OCI-LY7 (cell line): ENCODE measurements around the gene NCAPH2. TPM values are rescaled to one million over a fixed set of nuclear protein-coding genes. Genes with fewer than 3 reads are reported as not detected.

Experiments
- BruUV-seq: library from RNA; stranded (reverse); fragments of 400-500 nt; replicated peaks from 2 replicates; lab custom pipeline; 2021; lab: Mats Ljungman, UMichigan
- CTCF ChIA-PET: fragments of 300-600 bp; sonication (Branson Sonifier 250); formaldehyde crosslinking; loops from one replicate; lab custom pipeline; 2022; ENCODE audit warnings: antibody characterized with exemption; ENCODE audit not compliant: unreplicated experiment; lab: Charles Lee
- POLR2A ChIA-PET: fragments of 300-600 bp; sonication (Branson Sonifier 250); formaldehyde crosslinking; loops from one replicate; lab custom pipeline; 2022; ENCODE audit warnings: antibody characterized with exemption; lab: Charles Lee
- DNase-seq: peaks from one replicate; pipeline ENCODE4 v3.0.0-alpha.2; 2015; ENCODE audit warnings: low spot score
- H2AFZ ChIP-seq: fragments of 200-600 bp; sonication (generic), shearing (Covaris generic); 2 replicates; pipeline ENCODE4 v1.6.1; 2014; ENCODE audit warnings: mild to moderate bottlenecking, antibody characterized with exemption, low read length, moderate library complexity
- H3K27ac ChIP-seq: fragments of 200-600 bp; sonication (generic); 2 replicates; pipeline ENCODE4 v1.5.1; 2014; ENCODE audit warnings: mixed run types, low read depth, mild to moderate bottlenecking, moderate library complexity, low read length, inconsistent platforms; ENCODE audit not compliant: poor library complexity, severe bottlenecking
- H3K36me3 ChIP-seq: fragments of 200-600 bp; sonication (generic); 2 replicates; pipeline ENCODE4 v1.6.1; 2014; ENCODE audit warnings: mild to moderate bottlenecking, antibody characterized with exemption, low read length, moderate library complexity, mixed read lengths; ENCODE audit not compliant: insufficient read depth
- H3K4me1 ChIP-seq: fragments of 200-600 bp; sonication (generic); 2 replicates; pipeline ENCODE4 v1.5.1; 2014; ENCODE audit warnings: mild to moderate bottlenecking, low read length; ENCODE audit not compliant: insufficient read depth, poor library complexity, severe bottlenecking
- H3K4me2 ChIP-seq: fragments of 200-600 bp; sonication (generic); 2 replicates; pipeline ENCODE4 v1.6.1; 2014; ENCODE audit warnings: mild to moderate bottlenecking, low read length
- H3K4me3 ChIP-seq: fragments of 200-600 bp; sonication (generic); 2 replicates; pipeline ENCODE4 v1.5.1; 2014; ENCODE audit warnings: mild to moderate bottlenecking, low read depth, low read length; ENCODE audit not compliant: poor library complexity, severe bottlenecking
- H3K79me2 ChIP-seq: fragments of 200-600 bp; sonication (generic); 2 replicates; pipeline ENCODE4 v1.6.1; 2016; ENCODE audit warnings: low read depth, mild to moderate bottlenecking, low read length, moderate library complexity, mixed read lengths; ENCODE audit not compliant: insufficient read depth
- H3K9me2 ChIP-seq: fragments of 200-600 bp; sonication (generic); 2 replicates; pipeline ENCODE4 v1.6.1; 2016; ENCODE audit warnings: mild to moderate bottlenecking, low read length, mixed read lengths; ENCODE audit not compliant: insufficient read depth
- H3K9me3 ChIP-seq: fragments of 200-600 bp; sonication (generic); 2 replicates; pipeline ENCODE4 v1.6.1; 2014; ENCODE audit warnings: mild to moderate bottlenecking, mixed run types, low read length, mixed read lengths
- H4K20me1 ChIP-seq: fragments of 200-600 bp; sonication (generic); 2 replicates; pipeline ENCODE4 v1.6.1; 2014; ENCODE audit warnings: mild to moderate bottlenecking, antibody characterized with exemption, low read length, moderate library complexity, mixed read lengths; ENCODE audit not compliant: insufficient read depth
- CTCF ChIP-seq: fragments of 200-600 bp; sonication (generic); conservative IDR thresholded peaks from 2 replicates; pipeline ENCODE4 v1.5.1; 2014; ENCODE audit warnings: mild to moderate bottlenecking, antibody characterized with exemption, low read length, moderate library complexity, mixed read lengths
- EZH2phosphoT487 ChIP-seq: fragments of 200-600 bp; sonication (generic); IDR thresholded peaks from 2 replicates; pipeline ENCODE4 v1.6.1; 2018; ENCODE audit warnings: low read depth, borderline replicate concordance, mild to moderate bottlenecking, mixed run types, antibody characterized with exemption, low read length, moderate library complexity, mixed read lengths
- intact Hi-C: fragments of 100-400 bp; cut with micrococcal nuclease; formaldehyde crosslinking; loops from one replicate; pipeline ENCODE4 v1.10.0; 2022; ENCODE audit not compliant: unreplicated experiment
- total RNA-seq, 2 experiments: library from RNA; depleted of rRNA in 1 of 2; stranded (reverse); fragments of >200 nt in 1 of 2; shearing (Covaris generic) in 1 of 2; gene quantifications; 2 replicates each; pipeline ENCODE4 v1.2.3, GENCODE V29; 2014 to 2022

NCAPH2 gene
- total RNA-seq, 2 experiments from 2014 or later, result 126 to 129 TPM

DNA sequence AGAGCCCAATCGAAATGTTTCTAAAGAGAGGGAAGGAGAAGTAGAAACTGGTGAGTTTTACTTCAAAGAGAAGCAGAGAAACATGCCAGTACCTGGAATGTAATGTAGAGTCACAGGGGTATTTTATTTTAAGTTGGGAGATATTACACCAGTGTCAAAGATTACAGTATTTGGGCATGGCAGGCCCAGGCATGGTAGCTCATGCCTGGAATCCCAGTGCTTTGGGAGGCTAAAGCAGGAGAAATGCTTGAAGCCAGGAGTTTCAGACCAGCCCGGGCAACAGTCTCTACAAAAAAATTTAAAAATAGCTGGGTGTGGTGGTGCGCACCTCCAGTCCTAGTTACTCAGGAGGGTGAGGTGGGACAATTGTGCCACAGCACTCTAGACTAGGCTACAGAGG lies 52.0 kb downstream of the NCAPH2 start:
- ChIA-PET CTCF (no interaction called here), POLR2A (interaction anchor here (0.7 to 0.9 kb wide), 2 partner anchors 27 to 39 kb away, joined by 3 to 4 read pairs; no protein-coding TSS in a partner anchor)
- Histone ChIP-seq H3K4me2 (no peak overlapping the region), H2AFZ (no peak overlapping the region), H3K36me3 (no peaks in the 10 kb centered on the region), H3K79me2 (no peaks in the 10 kb centered on the region), H3K4me3 (no peak overlapping the region), H3K9me2 (no peaks in the 10 kb centered on the region), H4K20me1 (no peaks in the 10 kb centered on the region), H3K4me1 (peaks cover 5% of the 10 kb centered on the region), H3K9me3 (no peaks in the 10 kb centered on the region), H3K27ac (no peak overlapping the region)
- DNase-seq, result no peak
- no TSS peak for BruUV-seq
- intact Hi-C loops, result no loop called here
- TF ChIP-seq EZH2phosphoT487 (no peak), CTCF (no peak)

- Histone ChIP-seq H3K27ac (no peak overlapping the region), H3K4me1 (peaks cover 5% of the 10 kb centered on the region), H3K36me3 (no peaks in the 10 kb centered on the region), H3K4me2 (no peak overlapping the region), H4K20me1 (no peaks in the 10 kb centered on the region), H3K4me3 (no peak overlapping the region), H2AFZ (no peak overlapping the region), H3K9me2 (no peaks in the 10 kb centered on the region), H3K79me2 (no peaks in the 10 kb centered on the region), H3K9me3 (no peaks in the 10 kb centered on the region)
- intact Hi-C loops, result loop anchor here (2.0 kb wide), 1 partner anchor 35 kb away; no protein-coding TSS in a partner anchor
- BruUV-seq, result no TSS peak
- ChIA-PET CTCF (interaction anchor here (0.6 kb wide), 1 partner anchor 39 kb away, joined by 9 read pairs; no protein-coding TSS in a partner anchor), POLR2A (no interaction called here)
- no peak for DNase-seq
- no peak for TF ChIP-seq CTCF
- TF ChIP-seq EZH2phosphoT487, result no peak
These were observed 53.7 kb downstream of the NCAPH2 start for GRCh38 chr22:50561401-50562358.
